ENCODE data around the gene HUNK.
"Not testable (repeated sequence)": the region's sequence is repeated elsewhere in the genome, so short reads cannot be mapped to it uniquely, and the experiment has no call there.

The HUNK gene

GRCh38 chr21:32034850-32035249 is 162.0 kb downstream of the HUNK start:
- Histone ChIP-seq H3K27ac (ENCODE audit: low read depth in 2 of 2, low read length in 2 of 2) (no peak overlapping the region), H3K9ac (ENCODE audit: low read depth in 1 of 2, low read length in 2 of 2) (no peak overlapping the region), H3K27me3 (ENCODE audit: control insufficient read depth in 2 of 2, insufficient read depth in 2 of 2, low read length in 2 of 2) (no peaks in the 10 kb centered on the region), H3K4me3 (ENCODE audit: low read length in 2 of 2) (no peak overlapping the region), H3K36me3 (ENCODE audit: control insufficient read depth in 2 of 2, insufficient read depth in 2 of 2, low read length in 2 of 2) (no peaks in the 10 kb centered on the region), H3K4me1 (ENCODE audit: control insufficient read depth in 2 of 2, insufficient read depth in 2 of 2, low read length in 2 of 2) (no peaks in the 10 kb centered on the region), H3K9me3 (ENCODE audit: control insufficient read depth in 2 of 2, low read length in 2 of 2) (no peaks in the 10 kb centered on the region)

DNA sequence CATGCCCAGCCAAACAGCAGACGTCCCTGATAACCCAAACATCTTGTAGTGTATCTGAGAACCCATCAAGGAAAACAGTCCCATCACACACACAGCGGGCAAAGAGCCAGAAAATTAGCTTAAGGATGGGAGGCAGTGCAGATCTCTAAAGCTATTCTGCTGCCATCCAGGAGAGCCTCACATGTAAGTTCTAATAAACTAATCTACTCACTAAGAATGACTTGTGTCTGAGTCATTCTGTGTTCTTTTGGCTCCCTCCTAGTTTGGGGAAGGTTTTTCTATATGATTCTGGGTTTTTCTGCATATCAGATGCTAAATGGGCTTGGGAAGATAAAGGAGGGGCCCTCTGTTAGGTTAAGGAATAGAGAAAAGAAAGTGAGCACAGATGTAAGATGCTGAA is 162.8 kb downstream of the HUNK start:
- no peaks in the 10 kb centered on the region for H3K27me3 ChIP-seq (ENCODE audit: control insufficient read depth in 2 of 2, insufficient read depth in 2 of 2, low read length in 2 of 2)
- H3K9ac ChIP-seq (ENCODE audit: low read depth in 1 of 2, low read length in 2 of 2), result no peak overlapping the region
- no peaks in the 10 kb centered on the region for H3K36me3 ChIP-seq (ENCODE audit: control insufficient read depth in 2 of 2, insufficient read depth in 2 of 2, low read length in 2 of 2)
- no peaks in the 10 kb centered on the region for H3K4me1 ChIP-seq (ENCODE audit: control insufficient read depth in 2 of 2, insufficient read depth in 2 of 2, low read length in 2 of 2)
- H3K4me3 ChIP-seq (ENCODE audit: low read length in 2 of 2), result no peak overlapping the region
- H3K27ac ChIP-seq (ENCODE audit: low read depth in 2 of 2, low read length in 2 of 2), result no peak overlapping the region
- no peaks in the 10 kb centered on the region for H3K9me3 ChIP-seq (ENCODE audit: control insufficient read depth in 2 of 2, low read length in 2 of 2)

- Histone ChIP-seq H3K27ac (ENCODE audit: low read depth in 2 of 2, low read length in 2 of 2) (no peak overlapping the region), H3K27me3 (ENCODE audit: control insufficient read depth in 2 of 2, insufficient read depth in 2 of 2, low read length in 2 of 2) (no peaks in the 10 kb centered on the region), H3K9ac (ENCODE audit: low read depth in 1 of 2, low read length in 2 of 2) (no peak overlapping the region), H3K9me3 (ENCODE audit: control insufficient read depth in 2 of 2, low read length in 2 of 2) (no peaks in the 10 kb centered on the region), H3K36me3 (ENCODE audit: control insufficient read depth in 2 of 2, insufficient read depth in 2 of 2, low read length in 2 of 2) (no peaks in the 10 kb centered on the region), H3K4me1 (ENCODE audit: control insufficient read depth in 2 of 2, insufficient read depth in 2 of 2, low read length in 2 of 2) (no peaks in the 10 kb centered on the region), H3K4me3 (ENCODE audit: low read length in 2 of 2) (no peak overlapping the region)
Observed at GRCh38 chr21:32036756-32037155, 163.9 kb downstream of the HUNK start.

GRCh38 chr21:32038751-32039150 is 165.9 kb downstream of the HUNK start:
- not testable (repeated sequence) for H3K27me3 ChIP-seq (ENCODE audit: control insufficient read depth in 2 of 2, insufficient read depth in 2 of 2, low read length in 2 of 2); H3K9me3 ChIP-seq (ENCODE audit: control insufficient read depth in 2 of 2, low read length in 2 of 2); H3K9ac ChIP-seq (ENCODE audit: low read depth in 1 of 2, low read length in 2 of 2); H3K4me3 ChIP-seq (ENCODE audit: low read length in 2 of 2); H3K4me1 ChIP-seq (ENCODE audit: control insufficient read depth in 2 of 2, insufficient read depth in 2 of 2, low read length in 2 of 2); H3K36me3 ChIP-seq (ENCODE audit: control insufficient read depth in 2 of 2, insufficient read depth in 2 of 2, low read length in 2 of 2); H3K27ac ChIP-seq (ENCODE audit: low read depth in 2 of 2, low read length in 2 of 2)

DNA sequence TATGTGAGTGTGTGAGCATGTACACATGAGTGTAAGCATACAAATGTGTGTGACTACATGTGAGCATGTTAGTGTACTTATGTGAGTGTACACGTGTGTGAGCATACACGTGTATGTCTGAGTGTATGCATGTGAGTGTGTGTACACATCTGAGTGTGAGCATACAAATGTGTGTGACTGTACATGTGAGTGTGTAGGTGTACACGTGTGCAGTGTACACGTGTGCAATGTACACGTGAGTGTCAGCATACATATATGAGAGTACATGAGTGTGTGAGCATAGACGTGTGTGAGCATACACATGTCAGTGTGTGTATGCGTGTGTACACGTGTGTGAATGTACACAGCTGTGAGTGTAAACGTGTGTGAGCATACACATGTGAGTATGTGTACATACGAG is 170.6 kb downstream of the HUNK start:
- Histone ChIP-seq H3K9me3 (ENCODE audit: control insufficient read depth in 2 of 2, low read length in 2 of 2) (no peaks in the 10 kb centered on the region), H3K4me1 (ENCODE audit: control insufficient read depth in 2 of 2, insufficient read depth in 2 of 2, low read length in 2 of 2) (no peaks in the 10 kb centered on the region), H3K9ac (ENCODE audit: low read depth in 1 of 2, low read length in 2 of 2) (no peak overlapping the region), H3K36me3 (ENCODE audit: control insufficient read depth in 2 of 2, insufficient read depth in 2 of 2, low read length in 2 of 2) (no peaks in the 10 kb centered on the region), H3K27ac (ENCODE audit: low read depth in 2 of 2, low read length in 2 of 2) (no peak overlapping the region), H3K27me3 (ENCODE audit: control insufficient read depth in 2 of 2, insufficient read depth in 2 of 2, low read length in 2 of 2) (no peaks in the 10 kb centered on the region), H3K4me3 (ENCODE audit: low read length in 2 of 2) (no peak overlapping the region)

GRCh38 chr21:32044205-32045180 is 171.7 kb downstream of the HUNK start:
- H3K27ac ChIP-seq (ENCODE audit: low read depth in 2 of 2, low read length in 2 of 2), result no peak overlapping the region
- no peak overlapping the region for H3K4me3 ChIP-seq (ENCODE audit: low read length in 2 of 2)
- H3K36me3 ChIP-seq (ENCODE audit: control insufficient read depth in 2 of 2, insufficient read depth in 2 of 2, low read length in 2 of 2), result no peaks in the 10 kb centered on the region
- no peaks in the 10 kb centered on the region for H3K9me3 ChIP-seq (ENCODE audit: control insufficient read depth in 2 of 2, low read length in 2 of 2)
- H3K27me3 ChIP-seq (ENCODE audit: control insufficient read depth in 2 of 2, insufficient read depth in 2 of 2, low read length in 2 of 2), result no peaks in the 10 kb centered on the region
- H3K9ac ChIP-seq (ENCODE audit: low read depth in 1 of 2, low read length in 2 of 2), result no peak overlapping the region
- no peaks in the 10 kb centered on the region for H3K4me1 ChIP-seq (ENCODE audit: control insufficient read depth in 2 of 2, insufficient read depth in 2 of 2, low read length in 2 of 2)

- Histone ChIP-seq H3K9ac (ENCODE audit: low read depth in 1 of 2, low read length in 2 of 2) (no peak overlapping the region), H3K36me3 (ENCODE audit: control insufficient read depth in 2 of 2, insufficient read depth in 2 of 2, low read length in 2 of 2) (no peaks in the 10 kb centered on the region), H3K27me3 (ENCODE audit: control insufficient read depth in 2 of 2, insufficient read depth in 2 of 2, low read length in 2 of 2) (no peaks in the 10 kb centered on the region), H3K4me1 (ENCODE audit: control insufficient read depth in 2 of 2, insufficient read depth in 2 of 2, low read length in 2 of 2) (no peaks in the 10 kb centered on the region), H3K27ac (ENCODE audit: low read depth in 2 of 2, low read length in 2 of 2) (no peak overlapping the region), H3K4me3 (ENCODE audit: low read length in 2 of 2) (no peak overlapping the region), H3K9me3 (ENCODE audit: control insufficient read depth in 2 of 2, low read length in 2 of 2) (no peaks in the 10 kb centered on the region)
Observed at GRCh38 chr21:32046191-32046590, 173.4 kb downstream of the HUNK start.

GRCh38 chr21:32048353-32048752 is 175.5 kb downstream of the HUNK start:
- Histone ChIP-seq H3K27me3 (ENCODE audit: control insufficient read depth in 2 of 2, insufficient read depth in 2 of 2, low read length in 2 of 2) (no peaks in the 10 kb centered on the region), H3K27ac (ENCODE audit: low read depth in 2 of 2, low read length in 2 of 2) (no peak overlapping the region), H3K9ac (ENCODE audit: low read depth in 1 of 2, low read length in 2 of 2) (no peak overlapping the region), H3K36me3 (ENCODE audit: control insufficient read depth in 2 of 2, insufficient read depth in 2 of 2, low read length in 2 of 2) (no peaks in the 10 kb centered on the region), H3K9me3 (ENCODE audit: control insufficient read depth in 2 of 2, low read length in 2 of 2) (peaks cover 0 to 5% of the 10 kb centered on the region in 2 donors), H3K4me1 (ENCODE audit: control insufficient read depth in 2 of 2, insufficient read depth in 2 of 2, low read length in 2 of 2) (no peaks in the 10 kb centered on the region), H3K4me3 (ENCODE audit: low read length in 2 of 2) (no peak overlapping the region)
